OCI-M2 (cell line): Measurements from ENCODE around the gene C3orf20.
"Not testable (repeated sequence)": the region's sequence is repeated elsewhere in the genome, so short reads cannot be mapped to it uniquely, and the experiment has no call there.

Source experiments
- DNase-seq: peaks from one replicate; lab custom pipeline; 2025; ENCODE audit not compliant: unreplicated experiment; lab: John Stamatoyannopoulos, UW

The C3orf20 gene

DNA sequence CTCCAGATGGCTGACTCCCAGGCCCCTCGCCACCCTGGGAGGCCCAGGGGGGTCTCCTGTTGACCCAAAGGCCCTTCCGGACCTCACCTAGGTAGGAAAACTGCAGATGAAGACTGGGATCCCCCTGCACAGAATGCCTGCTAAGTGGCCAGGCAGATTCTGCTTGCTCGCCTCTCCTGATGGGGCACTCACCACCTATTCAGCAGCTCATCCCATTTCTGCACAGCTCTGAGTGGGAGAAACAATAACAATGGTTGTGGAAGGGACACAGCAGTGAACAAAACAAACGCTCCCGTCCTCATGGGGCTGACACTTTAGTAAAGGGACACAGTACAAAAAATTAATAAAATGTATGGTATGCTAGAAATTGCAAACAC is 118.9 kb downstream of the C3orf20 start:
- no peak for DNase-seq

DNA sequence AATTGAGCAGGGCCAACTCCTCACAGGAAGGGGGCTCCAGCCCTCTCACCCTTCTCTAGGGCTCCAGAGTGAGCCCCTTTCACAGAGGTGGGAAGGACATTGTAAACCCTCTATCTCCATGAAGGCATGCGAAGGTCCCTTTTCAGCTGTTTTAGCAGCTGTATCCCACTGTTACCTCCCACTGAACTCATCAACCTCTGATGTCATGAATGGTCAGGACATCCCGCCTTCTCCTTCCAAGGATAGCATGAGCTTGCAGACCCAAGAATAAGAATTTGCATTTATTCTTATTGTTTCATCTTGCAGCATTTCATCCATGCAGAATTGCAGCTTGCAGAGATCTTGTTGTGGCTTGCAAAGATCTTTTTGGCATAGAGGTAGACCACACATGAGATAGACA is 119.5 kb downstream of the C3orf20 start:
- DNase-seq = no peak

DNA sequence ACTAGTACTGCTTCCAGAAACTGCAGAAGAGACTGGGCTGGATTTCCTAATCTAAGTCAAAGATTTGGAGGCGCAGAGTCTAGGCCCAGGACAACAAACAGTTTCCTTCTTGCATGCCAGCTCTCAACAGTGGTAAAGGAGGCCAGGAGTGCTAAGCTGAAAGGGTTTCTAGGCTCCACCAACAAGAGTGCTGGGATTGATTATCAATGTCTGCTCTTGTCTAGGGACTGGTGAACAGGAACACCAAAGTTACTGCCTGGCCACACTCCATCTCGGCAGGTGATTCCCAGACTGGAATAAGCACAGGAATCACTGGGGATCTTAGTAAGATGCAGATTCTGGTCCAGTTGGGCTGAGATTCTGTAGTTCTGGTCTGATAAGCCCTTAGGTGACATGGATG is 121.1 kb downstream of the C3orf20 start:
- DNase-seq = no peak

DNA sequence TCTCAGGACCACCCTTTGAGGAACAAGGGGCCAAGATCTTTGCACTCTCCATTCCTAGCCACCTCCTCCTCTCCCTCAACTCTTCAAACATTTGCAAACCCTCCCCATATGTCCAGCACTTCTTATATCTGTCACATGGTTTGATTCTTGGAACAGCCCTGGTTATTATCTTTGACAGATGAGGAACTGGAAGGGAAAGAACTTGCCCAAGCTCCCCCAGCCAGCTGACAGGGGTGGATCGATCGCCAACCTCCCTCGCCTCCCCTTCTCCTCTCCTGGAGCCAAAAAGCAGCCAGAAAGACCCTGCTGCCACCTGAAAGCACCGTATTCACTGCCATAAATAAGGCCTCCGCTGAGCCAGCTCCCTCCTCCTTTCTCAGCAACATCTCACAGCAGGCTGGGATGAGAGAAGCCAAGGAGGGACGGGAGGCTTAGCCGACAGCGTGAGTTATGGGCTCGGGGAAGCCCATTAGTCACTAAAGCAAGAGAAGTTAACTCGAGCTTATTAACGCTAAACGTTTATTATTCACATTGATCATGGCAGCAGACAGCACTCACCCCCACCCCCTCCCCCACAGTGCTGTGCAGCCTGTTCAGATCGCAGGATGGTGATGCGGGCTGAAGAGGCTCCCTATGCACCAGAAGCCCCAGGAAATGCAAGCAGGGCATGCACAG is 121.6 kb downstream of the C3orf20 start:
- DNase-seq = no peak

DNA sequence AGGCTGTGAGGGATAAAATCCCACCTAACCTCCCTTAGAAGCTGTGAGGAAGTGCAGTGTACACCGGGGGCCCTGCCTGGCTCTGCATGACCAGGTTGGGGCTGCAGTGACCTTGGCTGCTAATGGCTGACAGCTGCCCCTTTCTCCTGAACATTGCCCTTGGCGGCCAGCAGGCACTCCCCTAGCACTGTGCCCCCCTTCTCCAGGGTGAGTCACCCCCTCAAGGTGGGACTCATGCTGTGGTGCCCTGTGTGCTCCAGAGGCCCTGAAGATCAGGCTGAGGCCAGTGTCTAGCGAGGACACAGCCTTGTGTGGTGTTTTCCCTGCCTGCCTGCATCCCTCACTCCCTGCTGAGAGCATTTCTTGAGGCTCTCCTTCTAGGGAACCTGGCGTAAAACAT is 122.8 kb downstream of the C3orf20 start:
- no peak for DNase-seq

DNA sequence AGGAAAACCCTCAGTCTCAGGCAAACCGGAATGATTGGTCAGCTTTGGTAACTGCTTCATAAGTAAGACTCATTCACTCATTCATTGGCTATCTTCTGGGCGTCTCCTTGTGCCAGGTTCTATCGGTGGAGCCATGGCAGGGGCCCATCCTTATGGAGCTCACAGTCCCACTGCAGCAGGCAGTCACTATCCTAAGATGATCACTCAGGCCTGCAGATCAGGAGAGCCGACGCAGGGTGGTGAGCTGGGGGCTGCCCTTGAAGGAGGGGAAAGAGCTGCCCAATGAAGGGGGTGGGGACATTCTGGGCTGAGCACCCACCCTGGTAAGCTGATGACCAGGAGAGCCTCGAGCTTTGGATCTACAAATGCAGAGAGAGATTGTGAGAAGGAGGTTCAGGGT is 123.3 kb downstream of the C3orf20 start:
- DNase-seq = no peak

DNA sequence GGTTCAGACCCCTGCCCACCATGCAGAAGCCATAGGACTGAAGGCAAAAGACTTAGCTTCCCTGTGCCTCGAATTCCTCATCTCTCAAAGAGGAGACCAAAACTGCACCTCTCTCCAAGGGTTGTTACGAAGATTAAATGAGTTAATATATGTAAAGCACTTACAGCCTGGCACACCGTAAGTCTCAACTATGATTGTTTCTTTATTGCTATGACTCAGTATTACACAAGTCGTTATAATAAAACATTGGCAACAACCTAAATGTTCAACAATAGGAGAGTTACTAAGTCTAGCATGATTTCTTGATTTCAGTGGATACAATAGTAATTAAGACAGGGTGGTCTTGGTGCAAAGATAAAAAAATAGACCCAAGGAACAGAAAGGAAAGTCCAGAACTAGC is 124.2 kb downstream of the C3orf20 start:
- no peak for DNase-seq

DNA sequence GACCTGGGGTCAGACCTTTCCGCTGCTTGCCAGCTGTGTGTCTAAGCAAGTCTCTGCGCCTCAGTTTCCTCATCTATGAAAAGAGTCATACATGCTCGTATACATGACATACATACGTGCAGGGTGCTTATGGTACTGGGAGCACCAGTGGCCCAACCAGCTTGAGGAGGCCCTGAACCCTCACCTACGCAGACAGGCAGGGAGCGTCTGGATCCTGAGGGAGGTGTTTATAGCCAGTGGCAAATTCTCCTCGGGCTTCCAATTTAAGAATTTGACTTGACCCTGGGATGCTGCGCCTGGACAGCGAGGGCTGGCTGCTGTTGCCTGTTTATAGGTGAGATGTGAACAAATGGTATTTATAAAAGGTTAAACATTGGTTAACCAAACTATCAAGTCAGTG is 126.1 kb downstream of the C3orf20 start:
- no peak for DNase-seq

DNA sequence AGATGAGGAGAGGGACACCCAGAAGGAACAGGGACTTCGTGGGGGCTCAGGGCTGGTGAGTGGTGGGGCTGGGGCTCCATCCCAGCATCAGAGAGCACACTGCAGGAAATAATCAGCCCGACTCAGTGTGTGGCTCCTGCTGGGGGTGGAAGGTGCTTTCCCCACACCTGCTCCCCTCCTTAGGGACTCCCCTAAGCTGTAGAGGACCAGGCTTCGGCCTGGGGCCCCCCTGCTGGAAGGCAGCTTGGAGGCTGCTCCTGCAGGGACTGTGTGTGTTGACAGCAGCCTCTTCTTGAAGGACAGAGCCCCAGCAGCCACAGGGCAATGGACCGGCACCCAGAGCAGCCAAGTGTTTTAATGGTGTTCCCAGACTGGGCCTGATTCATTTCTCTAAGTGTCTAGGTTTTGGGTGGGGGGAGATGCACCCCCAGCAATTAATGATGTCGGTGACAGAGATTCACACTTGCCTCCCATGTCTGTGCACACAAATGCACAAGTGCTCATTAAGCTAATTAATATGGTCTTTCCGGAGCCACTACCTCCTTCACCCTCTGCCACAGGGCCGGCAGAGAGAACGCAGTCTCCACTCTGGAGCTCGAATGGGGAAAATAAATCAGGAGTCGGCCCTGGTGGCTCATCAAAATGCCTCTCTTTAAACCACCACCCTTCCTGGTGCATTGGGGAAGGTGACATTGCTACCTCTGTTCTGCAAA is 126.9 kb downstream of the C3orf20 start:
- no peak for DNase-seq

DNA sequence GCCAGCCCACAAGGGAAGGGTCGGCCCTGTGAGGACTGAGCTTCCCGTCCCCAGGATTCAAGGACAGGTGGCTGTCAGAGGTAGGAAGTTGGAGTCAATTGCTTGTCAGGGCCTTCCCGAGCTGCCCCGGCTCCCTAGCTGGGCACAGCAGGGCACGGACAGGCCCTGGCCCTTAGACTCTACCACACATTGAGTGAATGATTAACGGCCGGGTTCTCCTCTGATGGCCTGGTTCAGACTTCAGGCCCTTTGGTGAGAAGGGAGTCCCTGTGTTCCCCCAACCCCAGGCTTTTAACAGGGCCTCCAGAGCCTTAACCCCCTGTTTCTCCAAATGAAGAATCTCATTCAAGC is 127.4 kb downstream of the C3orf20 start:
- no peak for DNase-seq

DNA sequence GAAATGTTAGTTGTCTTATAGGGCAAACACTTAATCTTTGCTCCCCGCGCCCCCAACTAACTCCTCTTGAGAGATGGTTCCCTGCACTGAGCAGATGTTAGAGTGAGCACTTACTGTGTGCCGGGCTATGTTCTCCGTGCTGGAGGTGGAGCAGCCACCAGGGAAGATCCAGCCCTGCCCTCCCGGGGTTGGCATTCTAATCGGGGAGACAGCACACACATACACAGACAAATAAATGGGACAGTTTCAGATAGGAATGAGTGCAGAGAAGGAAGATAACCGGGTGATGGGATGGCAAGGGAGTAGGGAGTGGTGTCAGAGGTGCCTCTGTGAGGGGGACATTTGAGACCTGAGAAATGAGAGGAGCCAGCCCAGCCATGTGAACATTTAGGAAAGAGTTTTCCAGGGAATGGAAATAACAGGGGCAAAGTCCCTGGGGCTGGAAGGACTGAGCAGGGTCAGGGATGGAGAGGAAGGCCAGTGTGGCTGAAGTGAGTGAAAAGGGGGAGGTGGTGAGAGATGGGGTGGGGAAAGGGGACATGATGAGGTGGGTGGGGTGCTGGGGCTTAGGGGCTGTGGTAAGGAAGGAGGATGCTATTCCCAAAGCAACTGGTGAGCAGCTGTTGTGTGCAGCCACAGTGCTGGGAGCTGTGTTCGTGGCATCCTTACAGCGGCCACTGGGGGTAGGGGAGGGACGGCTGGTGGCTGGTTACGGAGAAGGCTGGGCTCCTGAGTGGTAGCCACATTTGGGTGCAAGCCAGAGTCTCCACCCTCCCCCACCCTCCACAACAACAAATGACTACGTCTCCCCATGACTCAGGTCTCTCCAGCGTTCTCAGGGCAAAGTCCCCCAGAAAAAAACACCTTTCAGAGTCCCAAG is 128.4 kb downstream of the C3orf20 start:
- no peak for DNase-seq

DNA sequence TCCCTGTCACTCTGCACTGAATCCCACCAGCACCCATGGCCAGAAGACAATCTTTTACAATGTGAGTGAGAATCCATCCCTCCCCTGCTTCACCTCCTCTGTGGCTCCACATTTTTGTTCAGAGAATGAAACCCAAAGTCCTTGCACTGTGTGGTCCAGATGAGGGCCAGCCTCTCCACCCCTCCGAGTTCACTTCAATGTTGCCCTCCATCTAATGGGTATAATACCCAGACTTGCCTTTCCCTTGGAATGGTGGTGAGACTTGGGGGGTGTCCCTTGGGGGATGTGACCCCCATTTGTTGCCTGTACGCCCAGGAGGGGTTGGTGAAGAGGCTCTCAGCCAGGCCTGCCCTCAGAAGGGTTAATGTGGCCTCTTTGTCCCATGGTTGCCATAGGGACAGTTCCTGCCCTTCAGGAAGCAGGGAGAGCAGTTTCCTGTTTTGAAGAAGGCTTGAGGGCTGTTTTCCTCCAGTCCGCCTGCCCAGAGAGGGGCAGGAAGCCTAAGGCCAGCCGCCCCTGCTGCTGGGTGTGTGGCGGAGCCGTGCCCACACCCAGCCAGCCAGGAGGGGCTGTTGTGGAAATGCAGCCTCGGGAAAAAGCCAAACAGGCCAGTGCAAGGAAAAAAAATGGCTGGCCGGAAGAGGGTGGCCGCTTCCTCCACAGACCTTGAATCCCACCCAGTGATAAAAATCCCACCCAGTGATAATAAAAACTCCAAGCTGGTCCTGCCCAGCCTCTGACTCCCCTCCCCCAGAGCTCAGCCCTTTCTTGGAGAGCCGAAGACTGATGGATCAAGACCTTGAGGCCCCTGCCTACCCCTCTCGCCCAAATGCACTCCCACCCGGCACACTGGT is 129.3 kb downstream of the C3orf20 start:
- DNase-seq = no peak

DNA sequence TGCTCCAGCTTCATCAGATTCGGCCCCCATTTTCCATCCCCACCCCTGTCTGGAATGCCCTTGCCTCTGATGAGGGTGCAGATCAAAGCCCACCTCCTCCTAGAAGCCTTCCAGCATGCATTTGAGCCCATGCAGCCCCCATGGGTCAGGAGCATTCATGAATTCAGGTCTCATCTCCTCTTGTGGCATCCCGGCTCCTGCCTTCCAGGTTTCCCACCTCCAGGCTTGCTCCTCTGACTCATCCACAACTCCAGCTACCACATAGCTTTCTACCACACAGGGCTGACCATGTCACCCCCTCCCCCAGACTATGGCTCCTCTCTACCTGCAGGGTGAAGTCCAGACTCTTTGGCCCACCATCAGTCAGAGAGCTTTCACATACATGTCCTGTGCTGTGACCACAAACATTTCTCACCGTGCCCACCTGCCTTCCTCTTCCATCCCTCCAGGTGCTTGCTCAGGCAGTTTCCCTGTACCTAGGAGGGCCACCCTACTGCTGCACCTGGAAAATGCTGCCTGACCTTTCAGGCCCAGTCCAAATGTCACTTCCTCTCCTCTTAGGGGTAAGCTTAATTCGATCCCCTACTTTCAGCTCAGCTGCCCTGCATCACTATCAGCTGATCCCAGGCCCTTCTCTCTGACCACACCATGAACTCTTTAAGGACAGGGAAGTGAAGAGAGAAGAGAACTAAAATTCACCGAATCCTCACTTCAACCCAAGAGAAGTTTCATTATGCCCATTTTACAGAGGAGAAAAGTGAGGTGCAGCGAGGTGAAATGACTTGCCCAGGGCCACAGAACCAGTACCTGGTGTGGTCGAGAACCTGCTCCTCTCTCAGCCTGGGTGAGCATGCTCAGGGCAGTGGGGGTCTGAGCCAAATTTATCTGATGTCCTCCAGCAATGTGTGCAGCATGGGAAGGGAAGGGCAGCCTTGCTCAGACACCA is 130.2 kb downstream of the C3orf20 start:
- DNase-seq = no peak

DNA sequence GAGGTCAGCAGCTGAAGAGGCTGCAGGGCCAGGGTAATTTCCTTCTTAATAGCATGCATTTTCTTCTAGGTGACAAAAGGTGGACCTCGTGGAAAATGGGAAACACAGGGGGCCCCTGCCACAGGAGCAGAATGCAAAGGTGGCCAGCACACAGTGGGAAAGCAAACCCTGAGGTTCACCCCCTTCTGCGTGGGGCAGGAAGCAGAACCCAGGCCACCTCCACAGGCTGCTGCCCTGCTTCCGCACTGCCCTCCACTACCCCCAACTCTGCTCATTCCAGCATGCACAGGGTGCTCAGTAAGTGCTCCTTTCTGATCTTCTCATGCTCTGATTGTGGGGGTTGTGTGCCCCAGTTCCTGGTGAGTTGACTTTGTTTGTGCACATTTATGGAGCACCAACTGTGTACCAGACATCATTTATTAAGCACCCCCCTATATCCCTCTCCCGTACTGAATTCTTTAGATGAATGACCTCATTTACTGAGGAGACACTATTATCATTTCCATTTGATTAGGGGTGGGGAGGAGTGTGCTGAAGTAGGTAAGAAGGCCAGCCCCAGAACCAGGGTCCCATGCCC is 131.1 kb downstream of the C3orf20 start:
- DNase-seq = no peak

DNA sequence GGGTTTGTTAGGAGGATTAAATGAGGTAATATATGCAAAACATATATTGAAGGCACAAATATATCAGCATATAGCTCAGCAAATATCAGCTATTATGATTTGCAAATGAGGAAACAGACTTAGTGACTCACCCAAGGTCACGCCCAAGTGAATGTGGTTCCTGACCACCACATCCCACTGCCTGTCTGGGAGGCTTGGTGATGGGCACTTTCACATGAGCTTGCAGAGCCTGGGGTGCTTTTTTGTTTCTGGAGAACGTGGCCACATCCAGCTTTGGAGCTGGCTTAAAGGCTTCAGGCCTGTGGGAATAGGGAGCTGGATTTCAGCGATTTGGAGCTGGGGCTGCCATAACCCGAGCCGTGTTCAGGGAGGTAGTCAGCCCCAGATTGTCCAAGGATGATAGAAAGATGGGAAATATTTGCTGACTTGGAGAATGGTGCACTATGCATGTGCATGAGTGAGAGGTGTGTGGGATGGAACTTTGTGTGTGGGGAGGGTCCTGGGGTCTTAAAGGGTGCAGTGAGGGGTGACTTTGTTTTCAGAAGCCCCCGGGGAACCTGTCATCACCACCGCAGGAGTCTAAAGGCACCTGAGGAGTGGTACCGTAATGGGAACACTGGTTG is 131.8 kb downstream of the C3orf20 start:
- no peak for DNase-seq

DNA sequence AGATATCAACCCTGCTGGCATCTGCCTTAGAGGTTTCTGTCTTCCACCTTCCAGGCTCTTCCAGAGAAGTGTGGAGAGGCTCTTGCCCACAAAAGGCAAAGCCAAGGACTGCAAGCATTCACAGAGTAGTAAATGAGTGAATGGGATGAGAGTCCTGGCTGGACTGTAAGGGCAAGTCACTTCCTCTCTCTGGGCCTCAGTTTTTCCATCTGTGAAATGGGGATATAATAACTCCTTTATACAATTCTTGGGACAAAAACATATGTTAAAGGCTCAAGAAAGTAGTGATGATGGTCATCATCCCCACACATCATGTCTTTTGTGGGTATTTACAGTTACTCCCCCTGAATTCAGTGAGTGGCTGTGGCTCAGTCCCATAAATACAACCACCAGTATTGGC is 133.1 kb downstream of the C3orf20 start:
- no peak for DNase-seq

DNA sequence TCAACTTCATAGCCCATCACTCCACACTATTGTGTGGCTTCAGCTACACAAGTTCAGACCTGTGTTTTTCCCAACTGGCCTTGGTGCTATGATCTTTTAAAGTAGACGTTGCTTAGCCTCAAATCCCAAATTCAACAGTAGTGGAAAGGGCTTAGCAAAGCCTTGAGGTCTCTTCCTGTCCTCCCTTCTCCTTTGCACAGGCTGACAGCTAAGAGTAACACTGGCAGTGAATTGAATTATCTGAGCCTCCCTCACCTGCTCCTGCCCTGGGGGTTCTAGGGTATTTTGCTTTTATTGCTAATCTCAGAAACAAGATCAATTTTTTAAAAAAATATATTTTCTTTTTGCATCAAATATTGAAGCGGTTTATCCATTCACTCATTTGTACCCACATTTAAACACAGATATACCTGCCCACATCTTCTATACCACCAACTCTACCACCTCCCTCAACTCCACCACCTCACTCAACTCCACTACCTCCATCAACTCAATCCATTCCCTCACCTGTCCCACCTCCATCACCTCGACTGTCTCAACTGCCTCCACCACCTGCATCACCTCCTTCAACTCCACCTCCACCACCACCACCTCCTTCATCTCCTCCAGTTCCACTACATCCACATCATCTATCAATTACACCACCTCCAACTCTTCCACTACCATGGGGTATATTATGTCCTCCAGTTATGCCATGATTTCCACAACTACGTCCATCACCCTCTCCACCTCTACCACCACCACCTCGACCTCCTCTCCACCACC is 133.7 kb downstream of the C3orf20 start:
- no peak for DNase-seq

DNA sequence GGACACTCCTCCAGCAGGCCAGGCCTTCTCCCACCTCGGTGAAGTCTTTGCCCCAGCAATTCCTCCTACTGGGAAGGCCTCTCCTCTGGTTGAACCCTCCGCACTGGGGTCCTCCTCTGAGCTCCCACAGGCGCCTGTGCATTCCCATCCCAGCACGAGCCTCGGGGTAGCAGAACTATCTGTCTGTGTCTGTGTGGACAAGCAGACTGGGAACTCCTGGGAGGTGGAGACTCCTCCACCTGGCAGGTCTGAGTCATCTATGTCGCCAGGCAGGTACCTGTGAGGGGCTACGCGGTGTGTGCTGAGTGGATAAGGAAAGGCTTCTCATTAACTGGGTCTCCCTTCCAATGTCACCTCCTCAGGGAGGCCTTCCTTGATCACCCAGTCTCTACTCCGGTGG is 134.7 kb downstream of the C3orf20 start:
- not testable (repeated sequence) for DNase-seq
